OCI-LY1 (cell line): ENCODE measurements around the gene PPP2R5C.

Experiments used
- CTCF ChIP-seq: fragments of 200-600 bp; sonication (generic), shearing (Covaris generic); IDR thresholded peaks from 2 replicates; pipeline ENCODE4 v1.5.1; 2017; ENCODE audit warnings: mild to moderate bottlenecking, antibody characterized with exemption, low read length, moderate library complexity, mixed read lengths
- EZH2 ChIP-seq: fragments of 200-600 bp; sonication (generic), shearing (Covaris generic); IDR thresholded peaks from 2 replicates; pipeline ENCODE4 v1.8.0; 2017; ENCODE audit warnings: borderline replicate concordance, mixed run types, mild to moderate bottlenecking, antibody characterized with exemption, low read length, moderate library complexity, mixed read lengths

GRCh38 chr14:101717663-101718490, 43.6 kb upstream of the PPP2R5C start:
- TF ChIP-seq CTCF = no peak
- TF ChIP-seq EZH2 = no peak
